Right atrium auricular region (tissue), 2 donors: Measurements from ENCODE around the gene CALB2. TPM values are rescaled to one million over a fixed set of nuclear protein-coding genes. Genes with fewer than 3 reads are reported as not detected.

Experiments used
- DNase-seq: peaks from one replicate; pipeline ENCODE4 v3.0.0-alpha.2; 2019; ENCODE audit warnings: low spot score
- H3K27ac ChIP-seq, 2 donors: fragments of 200-600 bp; sonication (generic); 1 replicate in 1 of 2; 2 replicates in 1 of 2; pipeline ENCODE4 v1.5.1; 2016 to 2019
- H3K27me3 ChIP-seq, 2 donors: fragments of 200-600 bp; sonication (generic); one replicate each; pipeline versions ENCODE4 v1.5.1 to v1.6.0; 2017 to 2019
- H3K36me3 ChIP-seq: fragments of 200-600 bp; sonication (generic); one replicate; pipeline ENCODE4 v1.5.1; 2016
- H3K4me1 ChIP-seq, 2 donors: fragments of 200-600 bp; sonication (generic); one replicate each; pipeline versions ENCODE4 v1.5.1 to v1.6.0; 2017 to 2019
- H3K4me3 ChIP-seq, 2 donors: fragments of 200-600 bp; sonication (generic); 1 replicate in 1 of 2; 2 replicates in 1 of 2; pipeline ENCODE4 v1.5.1; 2017 to 2019; ENCODE audit warnings: mild to moderate bottlenecking in 1 of 2, moderate library complexity in 1 of 2
- H3K9me3 ChIP-seq, 2 donors: fragments of 200-600 bp; sonication (generic); one replicate each; pipeline ENCODE4 v1.5.1; 2019
- CTCF ChIP-seq, 2 donors: fragments of 200-600 bp; sonication (generic); IDR thresholded peaks; one replicate each; pipeline ENCODE4 v1.5.1; 2019; ENCODE audit warnings: antibody characterized with exemption in 2 of 2
- total RNA-seq, 2 donors: library from RNA; depleted of rRNA; stranded (reverse); fragments of >200 nt; gene quantifications; one replicate each; pipeline ENCODE4 v1.1.0, GENCODE V29; 2016

Gene CALB2
- total RNA-seq, 2 donors from 2014 or later, result 17.7 to 39.1 TPM

- no peak overlapping the region for H3K27ac ChIP-seq
- H3K36me3 ChIP-seq, result no peaks in the 10 kb centered on the region
- H3K27me3 ChIP-seq, result peaks cover 0 to 8% of the 10 kb centered on the region in 2 donors
- H3K4me1 ChIP-seq, result no peaks in the 10 kb centered on the region
- no peak for DNase-seq
- no peak for TF ChIP-seq CTCF (IDR thresholded peaks at IDR 0.05)
- peaks cover 0 to 12% of the 10 kb centered on the region in 2 donors for H3K9me3 ChIP-seq
- no peak overlapping the region for H3K4me3 ChIP-seq
Measured at GRCh38 chr16:71429581-71429980, 71.1 kb downstream of the CALB2 start.

DNA sequence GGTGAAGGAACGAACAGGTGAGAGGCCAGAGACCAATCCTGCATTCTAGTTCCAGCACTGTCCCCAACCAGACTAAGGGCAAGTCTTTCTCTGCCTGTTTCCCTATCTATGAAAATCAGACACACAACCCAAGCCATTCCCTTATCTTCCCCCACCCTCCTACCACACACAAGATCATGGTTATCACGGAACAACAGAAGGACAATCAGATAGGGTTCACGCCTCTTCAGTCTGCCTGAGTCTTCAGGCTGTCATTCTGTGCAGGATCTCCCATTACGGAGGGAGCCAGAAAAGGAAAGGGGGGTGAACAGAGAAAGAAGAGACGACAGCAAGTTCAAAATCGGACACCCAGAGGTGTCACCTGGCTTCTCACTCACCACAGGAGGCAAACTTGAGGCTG, 72.2 kb downstream of the CALB2 start:
- no peak for DNase-seq
- Histone ChIP-seq H3K27me3 (peaks cover 0 to 5% of the 10 kb centered on the region in 2 donors), H3K27ac (no peak overlapping the region), H3K4me3 (no peak overlapping the region), H3K9me3 (peaks cover 0 to 12% of the 10 kb centered on the region in 2 donors), H3K36me3 (no peaks in the 10 kb centered on the region), H3K4me1 (no peaks in the 10 kb centered on the region)
- TF ChIP-seq CTCF (IDR thresholded peaks at IDR 0.05), result no peak

- H3K9me3 ChIP-seq, result peaks cover 0 to 12% of the 10 kb centered on the region in 2 donors
- H3K4me3 ChIP-seq, result no peak overlapping the region
- no peak for TF ChIP-seq CTCF (IDR thresholded peaks at IDR 0.05)
- no peak for DNase-seq
- H3K4me1 ChIP-seq, result no peaks in the 10 kb centered on the region
- H3K27ac ChIP-seq, result no peak overlapping the region
- peaks cover 0 to under 1% of the 10 kb centered on the region in 2 donors for H3K27me3 ChIP-seq
- no peaks in the 10 kb centered on the region for H3K36me3 ChIP-seq
Measured at GRCh38 chr16:71431176-71431575, 72.7 kb downstream of the CALB2 start.

DNA sequence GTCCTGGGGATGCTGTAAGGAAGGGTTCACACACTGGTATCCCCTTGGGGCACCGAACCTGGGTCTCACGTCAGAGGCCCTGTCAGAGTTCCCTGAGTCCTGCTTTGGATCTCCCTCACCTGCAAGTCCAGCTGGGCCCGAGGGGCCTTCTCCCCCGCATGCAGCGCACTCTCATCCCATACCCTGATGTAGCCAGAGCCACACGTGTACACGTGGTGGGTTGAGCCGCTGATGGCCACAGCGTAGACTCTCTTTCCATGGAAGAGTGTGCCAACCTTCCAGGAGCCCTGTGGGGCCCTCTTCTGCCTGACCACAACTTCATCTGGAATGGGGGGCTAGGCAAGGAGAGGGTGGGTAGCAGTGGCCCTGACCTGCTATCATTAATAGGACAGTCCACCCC, 73.5 kb downstream of the CALB2 start:
- Histone ChIP-seq H3K9me3 (peaks cover 0 to 12% of the 10 kb centered on the region in 2 donors), H3K36me3 (no peaks in the 10 kb centered on the region), H3K27ac (no peak overlapping the region), H3K4me1 (no peaks in the 10 kb centered on the region), H3K4me3 (no peak overlapping the region), H3K27me3 (no peaks in the 10 kb centered on the region)
- no peak for TF ChIP-seq CTCF (IDR thresholded peaks at IDR 0.05)
- no peak for DNase-seq

GRCh38 chr16:71432906-71433305, 74.4 kb downstream of the CALB2 start:
- H3K27me3 ChIP-seq, result no peaks in the 10 kb centered on the region
- no peak for TF ChIP-seq CTCF (IDR thresholded peaks at IDR 0.05)
- no peak overlapping the region for H3K27ac ChIP-seq
- peaks cover 0 to 11% of the 10 kb centered on the region in 2 donors for H3K9me3 ChIP-seq
- H3K4me3 ChIP-seq, result no peak overlapping the region
- H3K36me3 ChIP-seq, result no peaks in the 10 kb centered on the region
- no peaks in the 10 kb centered on the region for H3K4me1 ChIP-seq
- no peak for DNase-seq

- H3K27ac ChIP-seq, result no peak overlapping the region
- H3K36me3 ChIP-seq, result no peaks in the 10 kb centered on the region
- H3K4me1 ChIP-seq, result no peaks in the 10 kb centered on the region
- H3K4me3 ChIP-seq, result no peak overlapping the region
- H3K27me3 ChIP-seq, result no peaks in the 10 kb centered on the region
- peaks cover 0 to 3% of the 10 kb centered on the region in 2 donors for H3K9me3 ChIP-seq
- no peak for TF ChIP-seq CTCF (IDR thresholded peaks at IDR 0.05)
- DNase-seq, result no peak
Measured at GRCh38 chr16:71436473-71436872, 78.0 kb downstream of the CALB2 start.
